GM23248 (cell line): ENCODE data around the gene GRIA3.

Experiments used
- EZH2 ChIP-seq: fragments of 200-600 bp; sonication (generic); IDR thresholded peaks from 2 replicates; pipeline ENCODE4 v1.6.1; 2018; ENCODE audit warnings: antibody characterized with exemption, mild to moderate bottlenecking; ENCODE audit not compliant: insufficient read depth, poor library complexity, severe bottlenecking
- EZH2phosphoT487 ChIP-seq: fragments of 200-600 bp; sonication (generic); IDR thresholded peaks from 2 replicates; pipeline ENCODE4 v1.6.1; 2018; ENCODE audit warnings: antibody characterized with exemption, moderate library complexity, mild to moderate bottlenecking, low read depth; ENCODE audit not compliant: insufficient read depth

DNA sequence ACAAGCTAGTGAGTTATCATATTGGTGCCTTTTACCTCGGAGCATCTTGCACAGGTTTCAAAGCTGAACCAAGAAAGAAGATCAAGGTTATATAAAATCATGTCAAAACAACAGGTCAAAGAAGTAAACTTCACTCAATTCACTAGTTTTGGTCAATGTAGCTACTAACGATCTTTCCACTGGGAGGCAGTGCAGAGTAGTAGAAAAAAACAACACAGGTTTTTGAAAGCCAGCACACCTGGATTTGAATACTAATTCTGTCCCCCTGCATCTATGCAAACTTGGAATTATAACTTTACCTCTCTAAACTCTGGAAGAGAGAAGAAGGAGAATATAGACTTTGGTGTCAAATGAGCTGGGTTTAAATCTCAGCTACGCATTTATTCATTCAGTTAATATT is 266.1 kb downstream of the GRIA3 start:
- TF ChIP-seq EZH2 (no peak), EZH2phosphoT487 (no peak)
